WTC11 (cell line): ENCODE data around the gene DEXI. TPM values are rescaled to one million over a fixed set of nuclear protein-coding genes. Genes with fewer than 3 reads are reported as not detected.

Experiments used
- ATAC-seq: fragments of 200-7000 bp; cut with Tn5 transposase; 2 replicates; pipeline ENCODE4 v1.10.0; 2021; ENCODE audit warnings: mild to moderate bottlenecking, moderate library complexity
- CTCF ChIA-PET: fragments of 300-600 bp; sonication (Branson Sonifier 250); formaldehyde crosslinking; loops from one replicate; lab custom pipeline; 2021; ENCODE audit warnings: antibody characterized with exemption; lab: Charles Lee
- POLR2A ChIA-PET: fragments of 350-600 bp; sonication (Branson Sonifier 250); formaldehyde crosslinking; loops from one replicate; lab custom pipeline; 2021; ENCODE audit warnings: antibody characterized with exemption; lab: Charles Lee
- DNase-seq: peaks from one replicate; pipeline ENCODE4 v3.0.0; 2021; ENCODE audit warnings: low spot score
- H3K27ac Mint-ChIP-seq: 2 replicates; pipeline ENCODE4 v1.8.0; 2021; ENCODE audit warnings: mixed read lengths
- H3K27me3 Mint-ChIP-seq: 2 replicates; pipeline ENCODE4 v1.8.0; 2021; ENCODE audit warnings: low read depth, mild to moderate bottlenecking, moderate library complexity, mixed read lengths
- H3K36me3 Mint-ChIP-seq: 2 replicates; pipeline ENCODE4 v1.8.0; 2021; ENCODE audit warnings: mixed read lengths
- H3K4me1 Mint-ChIP-seq: 2 replicates; pipeline ENCODE4 v1.8.0; 2022; ENCODE audit warnings: mixed read lengths
- H3K4me3 Mint-ChIP-seq: 2 replicates; pipeline ENCODE4 v1.8.0; 2021; ENCODE audit warnings: mild to moderate bottlenecking, moderate library complexity, mixed read lengths
- H3K9me3 Mint-ChIP-seq: 2 replicates; pipeline ENCODE4 v1.8.0; 2021; ENCODE audit warnings: mixed read lengths
- EMX1 ChIP-seq: fragments of 250-450 bp; sonication (Bioruptor Pico); IDR thresholded peaks from 2 replicates; pipeline ENCODE4 v1.8.0; 2021; ENCODE audit warnings: mild to moderate bottlenecking
- FOXK1 ChIP-seq: sonication (generic); formaldehyde crosslinking; IDR thresholded peaks from 2 replicates; pipeline ENCODE4 v1.8.0; 2022; ENCODE audit warnings: mild to moderate bottlenecking, moderate library complexity, missing genetic modification reagents
- FOXP1 ChIP-seq: sonication (generic); formaldehyde crosslinking; IDR thresholded peaks from 2 replicates; pipeline ENCODE4 v1.8.0; 2022; ENCODE audit warnings: missing genetic modification reagents, mild to moderate bottlenecking, moderate library complexity, borderline replicate concordance
- GTF2I ChIP-seq: fragments of 250-450 bp; sonication (Bioruptor Pico); conservative IDR thresholded peaks from 2 replicates; pipeline ENCODE4 v1.4.0; 2021; ENCODE audit warnings: mild to moderate bottlenecking
- HMGA2 ChIP-seq: fragments of 250-450 bp; sonication (Bioruptor Pico); IDR thresholded peaks from 2 replicates; pipeline ENCODE4 v1.4.0; 2021; ENCODE audit warnings: mild to moderate bottlenecking, moderate library complexity
- SMAD4 ChIP-seq: sonication (generic); formaldehyde crosslinking; IDR thresholded peaks from 2 replicates; pipeline ENCODE4 v1.8.0; 2022; ENCODE audit warnings: mild to moderate bottlenecking, missing genetic modification reagents
- SOX15 ChIP-seq: fragments of 250-450 bp; sonication (Bioruptor Pico); IDR thresholded peaks from 2 replicates; pipeline ENCODE4 v1.9.0; 2021; ENCODE audit warnings: mild to moderate bottlenecking
- ZNF138 ChIP-seq: sonication (generic); formaldehyde crosslinking; conservative IDR thresholded peaks from 2 replicates; pipeline ENCODE4 v1.8.1; 2022; ENCODE audit warnings: mild to moderate bottlenecking, moderate library complexity, missing genetic modification reagents
- ZNF219 ChIP-seq: sonication (generic); formaldehyde crosslinking; IDR thresholded peaks from 2 replicates; pipeline ENCODE4 v1.8.0; 2023; ENCODE audit warnings: missing genetic modification reagents, mild to moderate bottlenecking, borderline replicate concordance
- ZNF263 ChIP-seq: sonication (generic); formaldehyde crosslinking; IDR thresholded peaks from 2 replicates; pipeline ENCODE4 v1.8.1; 2022; ENCODE audit warnings: low read depth, mild to moderate bottlenecking, moderate library complexity, missing genetic modification reagents
- ZNF317 ChIP-seq: sonication (generic); formaldehyde crosslinking; IDR thresholded peaks from 2 replicates; pipeline ENCODE4 v1.8.1; 2023; ENCODE audit warnings: low read depth, mild to moderate bottlenecking, moderate library complexity, missing genetic modification reagents, borderline replicate concordance
- ZNF396 ChIP-seq: fragments of 250-450 bp; sonication (Bioruptor Pico); IDR thresholded peaks from 2 replicates; pipeline ENCODE4 v1.8.0; 2021; ENCODE audit warnings: mild to moderate bottlenecking, moderate library complexity, borderline replicate concordance
- total RNA-seq: library from RNA; stranded (reverse); gene quantifications from 3 replicates; pipeline ENCODE4 v1.2.3, GENCODE V29; 2021
- TF ChIP-seq, protein P1 (sequence below): sonication (generic); formaldehyde crosslinking; conservative IDR thresholded peaks from 2 replicates; pipeline ENCODE4 v1.8.1; 2022; ENCODE audit warnings: mild to moderate bottlenecking, missing genetic modification reagents
- TF ChIP-seq, protein P2 (sequence below): sonication (generic); formaldehyde crosslinking; IDR thresholded peaks from 2 replicates; pipeline ENCODE4 v1.8.0; 2022; ENCODE audit warnings: mild to moderate bottlenecking, missing genetic modification reagents
- TF ChIP-seq, protein P3 (sequence below): sonication (generic); formaldehyde crosslinking; IDR thresholded peaks from 2 replicates; pipeline ENCODE4 v1.8.1; 2022; ENCODE audit warnings: low read depth, missing genetic modification reagents, borderline replicate concordance
- TF ChIP-seq, protein P4 (sequence below): sonication (generic); formaldehyde crosslinking; IDR thresholded peaks from 2 replicates; pipeline ENCODE4 v1.8.1; 2023; ENCODE audit warnings: mild to moderate bottlenecking, missing genetic modification reagents, moderate library complexity

The DEXI gene
- total RNA-seq, 1 experiment from 2014 or later: 33.7 TPM

DNA sequence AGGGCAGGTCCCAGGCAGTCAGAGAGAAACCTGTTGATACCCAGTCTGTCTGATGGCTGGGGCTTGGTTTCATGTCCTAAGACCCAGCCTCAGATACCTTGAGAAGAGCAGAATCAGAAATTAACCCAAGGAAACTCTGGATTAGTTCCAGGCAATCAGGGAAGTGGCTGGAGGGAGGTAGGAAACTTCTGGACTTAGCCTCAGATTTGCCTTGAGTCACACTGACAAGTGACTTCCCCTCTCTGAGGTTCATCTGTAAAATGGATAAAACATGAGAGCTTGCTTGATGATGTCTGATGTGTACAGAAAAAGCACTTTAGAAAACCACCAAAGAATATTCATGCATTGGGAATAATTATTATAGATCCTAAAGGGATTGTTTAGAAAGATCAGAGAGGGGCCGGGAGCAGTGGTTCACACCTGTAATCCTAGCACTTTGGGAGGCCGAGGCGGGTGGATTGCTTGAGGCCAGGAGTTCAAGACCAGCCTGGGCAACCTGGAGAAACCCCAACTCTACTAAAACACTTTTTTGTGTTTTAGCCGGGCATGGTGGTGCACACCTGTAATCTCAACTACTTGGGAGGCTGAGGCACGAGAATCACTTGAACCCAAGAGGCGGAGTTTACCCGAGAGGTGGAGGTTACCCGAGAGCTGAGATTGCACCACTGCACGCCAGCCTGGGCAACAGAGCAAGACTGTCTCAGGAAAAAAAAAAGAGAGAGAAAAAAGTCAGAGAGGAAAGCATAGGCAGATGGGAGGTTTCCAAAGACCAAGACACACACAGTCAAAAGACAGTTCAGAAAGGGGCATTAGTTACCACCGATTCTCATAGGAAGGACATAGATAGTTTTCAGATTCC, 61.4 kb downstream of the DEXI start:
- peaks cover 39% of the 10 kb centered on the region for H3K27me3 Mint-ChIP-seq
- TF ChIP-seq ZNF263 (CRISPR knock-in tag) (no peak), ZNF138 (no peak), SOX15 (CRISPR knock-in tag) (no peak), ZNF219 (CRISPR knock-in tag) (no peak), ZNF396 (CRISPR knock-in tag) (no peak), SMAD4 (no peak), FOXK1 (CRISPR knock-in tag) (no peak), HMGA2 (CRISPR knock-in tag) (no peak), GTF2I (CRISPR knock-in tag) (no peak), EMX1 (no peak)
- TF ChIP-seq, protein P1, sequence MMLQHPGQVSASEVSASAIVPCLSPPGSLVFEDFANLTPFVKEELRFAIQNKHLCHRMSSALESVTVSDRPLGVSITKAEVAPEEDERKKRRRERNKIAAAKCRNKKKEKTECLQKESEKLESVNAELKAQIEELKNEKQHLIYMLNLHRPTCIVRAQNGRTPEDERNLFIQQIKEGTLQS (CRISPR knock-in tag): no peak
- TF ChIP-seq, protein P2, sequence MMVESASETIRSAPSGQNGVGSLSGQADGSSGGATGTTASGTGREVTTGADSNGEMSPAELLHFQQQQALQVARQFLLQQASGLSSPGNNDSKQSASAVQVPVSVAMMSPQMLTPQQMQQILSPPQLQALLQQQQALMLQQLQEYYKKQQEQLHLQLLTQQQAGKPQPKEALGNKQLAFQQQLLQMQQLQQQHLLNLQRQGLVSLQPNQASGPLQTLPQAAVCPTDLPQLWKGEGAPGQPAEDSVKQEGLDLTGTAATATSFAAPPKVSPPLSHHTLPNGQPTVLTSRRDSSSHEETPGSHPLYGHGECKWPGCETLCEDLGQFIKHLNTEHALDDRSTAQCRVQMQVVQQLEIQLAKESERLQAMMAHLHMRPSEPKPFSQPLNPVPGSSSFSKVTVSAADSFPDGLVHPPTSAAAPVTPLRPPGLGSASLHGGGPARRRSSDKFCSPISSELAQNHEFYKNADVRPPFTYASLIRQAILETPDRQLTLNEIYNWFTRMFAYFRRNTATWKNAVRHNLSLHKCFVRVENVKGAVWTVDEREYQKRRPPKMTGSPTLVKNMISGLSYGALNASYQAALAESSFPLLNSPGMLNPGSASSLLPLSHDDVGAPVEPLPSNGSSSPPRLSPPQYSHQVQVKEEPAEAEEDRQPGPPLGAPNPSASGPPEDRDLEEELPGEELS: no peak
- TF ChIP-seq, protein P3, sequence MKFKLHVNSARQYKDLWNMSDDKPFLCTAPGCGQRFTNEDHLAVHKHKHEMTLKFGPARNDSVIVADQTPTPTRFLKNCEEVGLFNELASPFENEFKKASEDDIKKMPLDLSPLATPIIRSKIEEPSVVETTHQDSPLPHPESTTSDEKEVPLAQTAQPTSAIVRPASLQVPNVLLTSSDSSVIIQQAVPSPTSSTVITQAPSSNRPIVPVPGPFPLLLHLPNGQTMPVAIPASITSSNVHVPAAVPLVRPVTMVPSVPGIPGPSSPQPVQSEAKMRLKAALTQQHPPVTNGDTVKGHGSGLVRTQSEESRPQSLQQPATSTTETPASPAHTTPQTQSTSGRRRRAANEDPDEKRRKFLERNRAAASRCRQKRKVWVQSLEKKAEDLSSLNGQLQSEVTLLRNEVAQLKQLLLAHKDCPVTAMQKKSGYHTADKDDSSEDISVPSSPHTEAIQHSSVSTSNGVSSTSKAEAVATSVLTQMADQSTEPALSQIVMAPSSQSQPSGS (CRISPR knock-in tag): no peak
- TF ChIP-seq, protein P4, sequence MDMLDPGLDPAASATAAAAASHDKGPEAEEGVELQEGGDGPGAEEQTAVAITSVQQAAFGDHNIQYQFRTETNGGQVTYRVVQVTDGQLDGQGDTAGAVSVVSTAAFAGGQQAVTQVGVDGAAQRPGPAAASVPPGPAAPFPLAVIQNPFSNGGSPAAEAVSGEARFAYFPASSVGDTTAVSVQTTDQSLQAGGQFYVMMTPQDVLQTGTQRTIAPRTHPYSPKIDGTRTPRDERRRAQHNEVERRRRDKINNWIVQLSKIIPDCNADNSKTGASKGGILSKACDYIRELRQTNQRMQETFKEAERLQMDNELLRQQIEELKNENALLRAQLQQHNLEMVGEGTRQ (CRISPR knock-in tag): no peak
- H3K4me1 Mint-ChIP-seq: peaks cover 34% of the 10 kb centered on the region
- DNase-seq: no peak
- H3K36me3 Mint-ChIP-seq: no peaks in the 10 kb centered on the region
- no peaks in the 10 kb centered on the region for H3K9me3 Mint-ChIP-seq
- H3K27ac Mint-ChIP-seq: no peak overlapping the region
- no peak for ATAC-seq
- H3K4me3 Mint-ChIP-seq: no peak overlapping the region
- CTCF ChIA-PET: no interaction called here
- POLR2A ChIA-PET: no interaction called here

DNA sequence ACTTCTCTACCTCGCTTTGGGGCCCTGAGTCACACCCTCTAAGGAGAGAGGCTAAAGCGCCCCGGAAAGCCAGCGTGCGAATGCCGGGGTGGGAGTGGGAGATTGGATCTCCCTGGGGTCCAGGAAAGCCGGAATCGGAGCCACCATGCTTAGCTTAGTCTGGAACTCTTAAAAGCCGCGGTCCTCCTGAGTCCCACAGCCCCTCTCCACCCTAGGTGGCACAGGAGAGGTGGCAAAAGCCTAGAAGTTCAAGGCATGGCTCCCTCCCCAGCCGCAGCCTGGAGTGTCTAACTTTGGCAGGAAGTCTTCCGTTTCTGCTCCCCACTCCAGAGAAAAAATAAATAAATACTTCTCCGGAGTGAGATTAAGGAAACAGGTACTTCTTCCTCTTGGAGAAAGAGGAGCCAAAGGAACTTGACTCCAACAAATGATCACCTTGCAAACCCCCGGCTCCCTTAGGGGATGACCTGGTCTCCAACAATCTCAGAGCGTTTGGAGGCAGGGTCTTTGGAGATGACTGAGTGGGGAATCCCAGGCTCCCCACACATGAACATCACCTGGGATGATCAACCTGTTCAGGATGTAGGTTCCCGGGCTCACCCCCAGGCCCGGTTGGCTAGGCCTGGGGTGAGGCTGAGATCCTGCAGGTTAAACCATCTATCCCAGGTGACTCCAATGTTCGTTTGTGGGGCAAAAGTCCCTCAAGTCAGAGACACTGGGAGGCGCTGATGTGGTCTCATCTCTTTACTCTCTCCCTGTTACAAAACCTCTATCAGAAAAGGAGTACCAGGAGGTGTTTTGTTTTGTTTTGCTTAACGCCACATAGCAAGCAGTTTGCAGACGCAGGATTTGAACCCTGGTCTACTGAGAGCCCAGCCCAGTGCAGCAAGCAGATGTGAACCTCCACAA, 62.3 kb downstream of the DEXI start:
- H3K4me1 Mint-ChIP-seq: peaks cover 34% of the 10 kb centered on the region
- DNase-seq: no peak
- H3K27me3 Mint-ChIP-seq: peaks cover 39% of the 10 kb centered on the region
- no peaks in the 10 kb centered on the region for H3K36me3 Mint-ChIP-seq
- H3K27ac Mint-ChIP-seq: no peak overlapping the region
- TF ChIP-seq ZNF317 (CRISPR knock-in tag): no peak
- TF ChIP-seq FOXP1 (CRISPR knock-in tag): no peak
- ATAC-seq: no peak
- ChIA-PET CTCF (interaction anchor here (1.4 to 5.0 kb wide), 2 partner anchors 35 to 39 kb away, joined by 3 to 45 read pairs; no protein-coding TSS in a partner anchor), POLR2A (no interaction called here)
- peak overlapping the region; percentile 70 for H3K4me3 Mint-ChIP-seq
- H3K9me3 Mint-ChIP-seq: no peaks in the 10 kb centered on the region

Other genes with a start within 250 kb of the DEXI start
- 0.60 to 1.1 TPM (median 0.82 TPM) in 3 replicates for gene TEKT5, start 247.5 kb downstream of the DEXI start, total RNA-seq
- 23.5 to 25.4 TPM (median 25.4 TPM) in 3 replicates for gene NUBP1, start 198.6 kb downstream of the DEXI start, total RNA-seq
- 1.2 to 3.1 TPM (median 2.1 TPM) in 3 replicates for gene TVP23A, start 123.7 kb downstream of the DEXI start, total RNA-seq
- 0.21 to 0.27 TPM (median 0.26 TPM) in 3 replicates for gene CIITA, start 65.3 kb downstream of the DEXI start, total RNA-seq
- gene CLEC16A, start 2.1 kb upstream of the DEXI start, total RNA-seq: 14.4 to 16.0 TPM (median 15.4 TPM) in 3 replicates